ENCODE measurements around the gene BPIFB6.
A peak's percentile ranks its signal among the peaks of the same experiment; 100 is the strongest.

Gene BPIFB6

GRCh38 chr20:33063271-33063670 is 31.8 kb downstream of the BPIFB6 start:
- no peak for DNase-seq (ENCODE audit: low spot score)

- no peak for DNase-seq (ENCODE audit: low spot score)
Measured at GRCh38 chr20:33064572-33065287, 33.3 kb downstream of the BPIFB6 start.

GRCh38 chr20:33065785-33066184 is 34.3 kb downstream of the BPIFB6 start:
- no peak for DNase-seq (ENCODE audit: low spot score)

- no peak for DNase-seq (ENCODE audit: low spot score)
Measured at GRCh38 chr20:33067806-33068205, 36.4 kb downstream of the BPIFB6 start.

GRCh38 chr20:33068251-33068939 is 36.9 kb downstream of the BPIFB6 start:
- DNase-seq (ENCODE audit: low spot score) = no peak

GRCh38 chr20:33069673-33070072 is 38.2 kb downstream of the BPIFB6 start:
- DNase-seq (ENCODE audit: low spot score) = no peak

- no peak for DNase-seq (ENCODE audit: low spot score)
Measured at GRCh38 chr20:33070111-33071053, 38.9 kb downstream of the BPIFB6 start.

- DNase-seq (ENCODE audit: low spot score) = no peak
Measured at GRCh38 chr20:33071198-33071597, 39.8 kb downstream of the BPIFB6 start.

GRCh38 chr20:33072362-33072761 is 40.9 kb downstream of the BPIFB6 start:
- no peak for DNase-seq (ENCODE audit: low spot score)

GRCh38 chr20:33072813-33073212 is 41.4 kb downstream of the BPIFB6 start:
- no peak for DNase-seq (ENCODE audit: low spot score)

- no peak for DNase-seq (ENCODE audit: low spot score)
Measured at GRCh38 chr20:33074675-33075074, 43.2 kb downstream of the BPIFB6 start.

GRCh38 chr20:33075281-33075680 is 43.8 kb downstream of the BPIFB6 start:
- no peak for DNase-seq (ENCODE audit: low spot score)

GRCh38 chr20:33076662-33077372 is 45.4 kb downstream of the BPIFB6 start:
- peak; percentile 26 for DNase-seq (ENCODE audit: low spot score)

GRCh38 chr20:33079259-33079658 is 47.8 kb downstream of the BPIFB6 start, which contains the start of gene BPIFB4:
Gene BPIFB4, plus strand, starts transcription at chr20:33079643. Its CDS starts 1,884 bp downstream, at chr20:33081527.
- DNase-seq (ENCODE audit: low spot score) = no peak

- no peak for DNase-seq (ENCODE audit: low spot score)
Measured at GRCh38 chr20:33081411-33082154, 50.1 kb downstream of the BPIFB6 start.

- no peak for DNase-seq (ENCODE audit: low spot score)
Measured at GRCh38 chr20:33082546-33082945, 51.1 kb downstream of the BPIFB6 start.

- DNase-seq (ENCODE audit: low spot score) = no peak
Measured at GRCh38 chr20:33083544-33084340, 52.3 kb downstream of the BPIFB6 start.

GRCh38 chr20:33084722-33085121 is 53.3 kb downstream of the BPIFB6 start:
- no peak for DNase-seq (ENCODE audit: low spot score)

- DNase-seq (ENCODE audit: low spot score) = no peak
Measured at GRCh38 chr20:33086052-33086722, 54.7 kb downstream of the BPIFB6 start.

- no peak for DNase-seq (ENCODE audit: low spot score)
Measured at GRCh38 chr20:33091147-33091546, 59.7 kb downstream of the BPIFB6 start.
